Heart right ventricle (tissue), 16 donors: ENCODE measurements around the gene CCNG1. TPM values are rescaled to one million over a fixed set of nuclear protein-coding genes. Genes with fewer than 3 reads are reported as not detected.
A peak's percentile ranks its signal among the peaks of the same experiment; 100 is the strongest.
"Not testable (repeated sequence)": the region's sequence is repeated elsewhere in the genome, so short reads cannot be mapped to it uniquely, and the experiment has no call there.

ENCODE experiments used
- ATAC-seq, 8 donors: fragments of 200-7000 bp; cut with Tn5 transposase; one replicate each; pipeline ENCODE4 v1.9.1; 2020; ENCODE audit warnings: mild to moderate bottlenecking in 8 of 8, moderate library complexity in 8 of 8, moderate number of reproducible peaks in 1 of 8
- DNase-seq, 2 donors: peaks; one replicate each; pipeline ENCODE4 v3.0.0-alpha.2; 2020
- H3K27ac ChIP-seq, 10 donors: fragments of 200-600 bp; sonication (generic) in 2 of 10; one replicate each; pipeline versions ENCODE4 v1.5.0 to v1.8.0; 2020 to 2022; ENCODE audit warnings: mild to moderate bottlenecking in 3 of 10
- H3K27me3 ChIP-seq, 7 donors: fragments of 200-600 bp; one replicate each; pipeline ENCODE4 v1.8.0; 2021 to 2022; ENCODE audit warnings: mild to moderate bottlenecking in 2 of 7
- H3K36me3 ChIP-seq, 9 donors: fragments of 200-600 bp; sonication (generic) in 1 of 9; one replicate each; pipeline versions ENCODE4 v1.5.0 to v1.8.0; 2020 to 2022; ENCODE audit warnings: mild to moderate bottlenecking in 2 of 9
- H3K4me1 ChIP-seq, 9 donors: fragments of 200-600 bp; sonication (generic) in 1 of 9; one replicate each; pipeline versions ENCODE4 v1.5.0 to v1.8.0; 2020 to 2022; ENCODE audit warnings: mild to moderate bottlenecking in 4 of 9
- H3K4me3 ChIP-seq, 10 donors: fragments of 200-600 bp; sonication (generic) in 2 of 10; one replicate each; pipeline versions ENCODE4 v1.5.0 to v1.8.0; 2020 to 2022; ENCODE audit warnings: mild to moderate bottlenecking in 7 of 10, moderate library complexity in 2 of 10
- H3K9me3 ChIP-seq, 11 donors: fragments of 200-600 bp in 10 of 11; sonication (generic) in 2 of 11; one replicate each; pipeline versions ENCODE4 v1.5.0 to v1.8.0; 2013 to 2022; ENCODE audit warnings: mild to moderate bottlenecking in 2 of 11, control low read depth in 1 of 11, moderate library complexity in 1 of 11
- WGBS, 2 donors: extraction: QIAGEN DNeasy Blood & Tissue Kit; methylation state at CpG; one replicate each; pipeline ENCODE4 v1.1.7; 2013; ENCODE audit warnings: inconsistent platforms in 1 of 2; 5-methylcytosine and 5-hydroxymethylcytosine counted together
- intact Hi-C, 10 donors: fragments of 100-400 bp; cut with DNase I; formaldehyde crosslinking; loops; one replicate each; pipeline versions ENCODE4 v1.11.1 to v1.14.2; 2022
- polyA plus RNA-seq, 2 donors: library from polyadenylated mRNA; stranded (reverse); fragments of 200-250 nt; gene quantifications; one replicate each; pipeline ENCODE4 v1.2.3, GENCODE V29; 2013
- total RNA-seq, 10 donors: library from RNA; stranded (reverse); fragmentation: NEBNext Ultra II Directional in 3 of 10; extraction: Animal tissue kit (Norgen Biotek cat#: 25700) in 3 of 10; gene quantifications; one replicate each; pipeline versions ENCODE4 v1.2.1 to v1.2.4, GENCODE V29; 2021 to 2023
- TF ChIP-seq, protein P1 (sequence below), 9 donors: fragments of 200-600 bp; sonication (generic) in 2 of 9; IDR thresholded peaks; one replicate each; pipeline versions ENCODE4 v1.5.0 to v1.8.0; 2021 to 2022; ENCODE audit warnings: antibody characterized with exemption in 9 of 9, mild to moderate bottlenecking in 5 of 9, moderate library complexity in 1 of 9
- donor health status: Arrhythmogenic right ventricular cardiomyopathy.
- donor health status: ischemic (EF 13 %, LVEDD 7.1; RV severe dilation, severe dysfunction).
- donor health status: healthy with polysubstance abuse.
- donor health status: DM: no; HTN: yes; CAD: no.
- donor health status: DM: no; HTN: no; CAD: no.
- donor health status: ischemic (EF 25% LVEDD 6.9; RV normal size, moderate dysfunction).
- donor health status: ischemic (EF 25% LVEDD 5.7; RV mildly dilated, moderate dysfunction).
- donor health status: healthy.
- donor health status: DM: yes; HTN: yes; CAD: no.
- donor health status: Ischemic cardiomyopathy.
- donor health status: ischemic (EF 35%, LVEDD 5.7; RV mildly dilated, moderate dysfunction).
- donor health status: nonischemic (EF 11% LVEDD 7.7; RV severe dilation, severe dysfunction).
- donor health status: DM: yes; HTN: yes; CAD: no.
- donor health status: PGD.
- donor health status: ischemic (EF 29% LVEDD 5.4; RV normal size, mild dysfunction).
- donor health status: nonischemic (EF 23%, LVEDD 6.1; RV moderate dilation, normal function).

CCNG1 gene
- total and polyA plus RNA-seq, 12 donors = 37.0 to 137 (median 66.1) TPM

DNA sequence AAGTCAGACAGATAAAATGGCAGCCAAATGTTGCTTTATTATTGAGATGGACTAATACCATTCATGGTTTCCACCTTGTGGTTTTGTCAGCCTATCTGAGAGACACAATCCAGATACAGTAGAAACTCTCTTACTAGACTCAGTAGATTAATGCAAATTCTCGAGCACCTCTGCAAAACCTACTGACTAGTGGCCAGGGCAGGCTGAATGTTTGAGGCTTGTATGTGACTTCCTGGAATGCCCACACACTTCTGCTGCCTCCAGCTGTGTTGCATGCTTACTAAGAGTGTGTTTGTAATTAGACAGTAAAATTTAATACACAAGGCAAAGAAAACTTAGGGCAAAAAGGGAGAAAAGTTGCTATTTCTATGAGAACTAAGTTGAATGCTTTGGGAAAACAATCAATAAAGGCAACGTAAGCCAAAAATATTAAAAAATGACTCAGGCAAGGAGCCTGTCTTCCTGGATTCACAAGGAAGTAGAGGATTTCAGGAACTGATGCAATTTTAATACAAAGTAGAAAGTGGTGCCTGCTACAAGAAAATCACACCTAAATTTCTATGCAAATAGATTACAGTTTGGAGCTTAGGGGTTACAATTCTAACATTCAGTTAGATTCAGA is 30.2 kb upstream of the CCNG1 start:
- DNase-seq (no peak), ATAC-seq (no peak)
- no peak overlapping the region for H3K27ac ChIP-seq
- H3K36me3 ChIP-seq = no peaks in the 10 kb centered on the region
- no peaks in the 10 kb centered on the region for H3K9me3 ChIP-seq
- intact Hi-C loops = loop anchor here in 2 of 10 donors (10.0 kb wide), 1 partner anchor 1862 kb away; the partner anchor contains the start of gene GABRB2 (in 2 of the 2)
- WGBS, 2 donors = 35% methylated on average over 2 of the region's 2 CpGs
- peaks cover 0 to 21% (median 3%) of the 10 kb centered on the region in 9 donors for H3K4me1 ChIP-seq
- H3K27me3 ChIP-seq = no peaks in the 10 kb centered on the region
- TF ChIP-seq, protein P1, sequence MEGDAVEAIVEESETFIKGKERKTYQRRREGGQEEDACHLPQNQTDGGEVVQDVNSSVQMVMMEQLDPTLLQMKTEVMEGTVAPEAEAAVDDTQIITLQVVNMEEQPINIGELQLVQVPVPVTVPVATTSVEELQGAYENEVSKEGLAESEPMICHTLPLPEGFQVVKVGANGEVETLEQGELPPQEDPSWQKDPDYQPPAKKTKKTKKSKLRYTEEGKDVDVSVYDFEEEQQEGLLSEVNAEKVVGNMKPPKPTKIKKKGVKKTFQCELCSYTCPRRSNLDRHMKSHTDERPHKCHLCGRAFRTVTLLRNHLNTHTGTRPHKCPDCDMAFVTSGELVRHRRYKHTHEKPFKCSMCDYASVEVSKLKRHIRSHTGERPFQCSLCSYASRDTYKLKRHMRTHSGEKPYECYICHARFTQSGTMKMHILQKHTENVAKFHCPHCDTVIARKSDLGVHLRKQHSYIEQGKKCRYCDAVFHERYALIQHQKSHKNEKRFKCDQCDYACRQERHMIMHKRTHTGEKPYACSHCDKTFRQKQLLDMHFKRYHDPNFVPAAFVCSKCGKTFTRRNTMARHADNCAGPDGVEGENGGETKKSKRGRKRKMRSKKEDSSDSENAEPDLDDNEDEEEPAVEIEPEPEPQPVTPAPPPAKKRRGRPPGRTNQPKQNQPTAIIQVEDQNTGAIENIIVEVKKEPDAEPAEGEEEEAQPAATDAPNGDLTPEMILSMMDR (IDR thresholded peaks at IDR 0.05) = no peak
- H3K4me3 ChIP-seq = no peak overlapping the region

GRCh38 chr5:163408311-163408923 is 29.0 kb upstream of the CCNG1 start:
- 5 to 7% methylated on average over 9 of the region's 9 CpGs for WGBS, 2 donors
- no peaks in the 10 kb centered on the region for H3K36me3 ChIP-seq
- TF ChIP-seq, protein P1 (IDR thresholded peaks at IDR 0.05) = peak; percentile 71 to 93 (median 90)
- ATAC-seq (peak; percentile 81 to 96 (median 91)), DNase-seq (peak; percentile 20 to 49)
- peak overlapping the region in 2 of 10 donors; percentile 13 to 23 for H3K4me3 ChIP-seq
- intact Hi-C loops = loop anchor here in 2 of 10 donors (10.0 kb wide), 1 partner anchor 1864 kb away; the partner anchor contains the start of gene GABRB2 (in 2 of the 2)
- peaks cover 0 to 21% (median 3%) of the 10 kb centered on the region in 9 donors for H3K4me1 ChIP-seq
- no peaks in the 10 kb centered on the region for H3K9me3 ChIP-seq
- H3K27me3 ChIP-seq = peaks cover 0 to 4% (median 0%) of the 10 kb centered on the region in 7 donors
- H3K27ac ChIP-seq = no peak overlapping the region

- no peak for ATAC-seq
- 79 to 86% methylated on average over 6 of the region's 6 CpGs for WGBS, 2 donors
- no peak for DNase-seq
- H3K27me3 ChIP-seq = peaks cover 0 to 8% (median 4%) of the 10 kb centered on the region in 7 donors
- H3K9me3 ChIP-seq = no peaks in the 10 kb centered on the region
- no peaks in the 10 kb centered on the region for H3K36me3 ChIP-seq
- H3K4me3 ChIP-seq = no peak overlapping the region
- intact Hi-C loops = loop anchor here in 2 of 10 donors (10.0 kb wide), 1 partner anchor 1865 kb away; the partner anchor contains the start of gene GABRB2 (in 2 of the 2)
- H3K27ac ChIP-seq = no peak overlapping the region
- TF ChIP-seq, protein P1 (IDR thresholded peaks at IDR 0.05) = no peak
- peaks cover 0 to 21% (median 3%) of the 10 kb centered on the region in 9 donors for H3K4me1 ChIP-seq
These were observed 28.0 kb upstream of the CCNG1 start for GRCh38 chr5:163409384-163409783.

DNA sequence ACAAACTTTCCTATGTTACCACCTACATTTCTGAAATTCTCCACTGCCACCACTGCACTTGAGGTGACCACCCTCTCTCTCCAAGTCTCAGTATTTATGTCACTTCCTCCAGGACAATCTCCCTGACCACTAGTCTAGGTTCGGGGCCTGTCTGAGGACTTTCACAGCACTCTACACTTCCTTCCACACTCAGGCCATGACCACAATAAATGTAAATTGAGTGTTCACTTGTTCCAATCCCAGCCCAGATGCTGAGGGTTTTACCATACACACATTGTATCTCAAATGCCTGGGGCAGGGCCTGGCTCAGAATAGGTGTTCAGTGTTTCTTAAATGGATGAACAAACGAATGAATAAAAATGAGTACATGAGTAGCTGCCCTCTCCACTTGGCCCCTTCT is 26.9 kb upstream of the CCNG1 start:
- peaks cover 0 to 21% (median 3%) of the 10 kb centered on the region in 9 donors for H3K4me1 ChIP-seq
- WGBS, 2 donors = 68 to 78% methylated on average over 2 of the region's 2 CpGs
- H3K27me3 ChIP-seq = peaks cover 0 to 18% (median 14%) of the 10 kb centered on the region in 7 donors
- no peaks in the 10 kb centered on the region for H3K9me3 ChIP-seq
- no peaks in the 10 kb centered on the region for H3K36me3 ChIP-seq
- TF ChIP-seq, protein P1 (IDR thresholded peaks at IDR 0.05) = no peak
- no peak overlapping the region for H3K27ac ChIP-seq
- no peak overlapping the region for H3K4me3 ChIP-seq
- no peak for ATAC-seq
- intact Hi-C loops = no loop called here
- no peak for DNase-seq

- H3K9me3 ChIP-seq, H3K36me3 ChIP-seq, ATAC-seq, DNase-seq, H3K4me1 ChIP-seq, intact Hi-C loops, H3K4me3 ChIP-seq, H3K27ac ChIP-seq: not testable (repeated sequence)
- WGBS, 2 donors = 33 to 36% methylated on average over 14 to 15 of the region's 15 CpGs
- H3K27me3 ChIP-seq = peaks cover 0 to 29% (median 22%) of the 10 kb centered on the region in 7 donors
These were observed 21.7 kb upstream of the CCNG1 start for GRCh38 chr5:163415673-163416072.
